BJ (cell line): ENCODE results near the gene PVALEF. TPM values are rescaled to one million over a fixed set of nuclear protein-coding genes. Genes with fewer than 3 reads are reported as not detected.

Experiments used
- CTCF ChIA-PET: fragments of 350-600 bp; formaldehyde crosslinking; extraction: SDS; loops from one replicate; lab custom pipeline; 2021; ENCODE audit warnings: antibody characterized with exemption, inconsistent platforms; lab: Yijun Ruan, JAX
- POLR2A ChIA-PET: fragments of 300-600 bp; sonication (Branson Sonifier 250); formaldehyde crosslinking; extraction: SDS; loops from one replicate; lab custom pipeline; 2021; ENCODE audit warnings: antibody characterized with exemption; lab: Charles Lee
- DNase-seq: peaks from one replicate; pipeline ENCODE4 v3.0.0-alpha.2; 2011; ENCODE audit warnings: low read depth
- H3K27me3 ChIP-seq: 2 replicates; pipeline ENCODE4 v1.6.0; 2011; ENCODE audit warnings: low read length; ENCODE audit not compliant: control insufficient read depth, insufficient read depth
- H3K36me3 ChIP-seq: 2 replicates; pipeline ENCODE4 v1.5.1; 2011; ENCODE audit warnings: low read length; ENCODE audit not compliant: control insufficient read depth, insufficient read depth
- H3K4me3 ChIP-seq: 2 replicates; pipeline ENCODE4 v1.5.1; 2011; ENCODE audit warnings: low read depth, mild to moderate bottlenecking, control low read depth, low read length
- polyA plus RNA-seq: library from polyadenylated mRNA; depleted of rRNA; stranded (reverse); fragments of >200 nt; gene quantifications from 2 replicates; pipeline ENCODE4 v1.2.3, GENCODE V29; 2011
- TF ChIP-seq, protein P1 (sequence below): IDR thresholded peaks from 2 replicates; pipeline ENCODE4 v1.5.1; 2011; ENCODE audit warnings: low read depth, mild to moderate bottlenecking, control low read depth, inconsistent platforms, low read length, moderate library complexity; ENCODE audit not compliant: insufficient read depth

The PVALEF gene
- polyA plus RNA-seq, 1 experiment = not detected

DNA sequence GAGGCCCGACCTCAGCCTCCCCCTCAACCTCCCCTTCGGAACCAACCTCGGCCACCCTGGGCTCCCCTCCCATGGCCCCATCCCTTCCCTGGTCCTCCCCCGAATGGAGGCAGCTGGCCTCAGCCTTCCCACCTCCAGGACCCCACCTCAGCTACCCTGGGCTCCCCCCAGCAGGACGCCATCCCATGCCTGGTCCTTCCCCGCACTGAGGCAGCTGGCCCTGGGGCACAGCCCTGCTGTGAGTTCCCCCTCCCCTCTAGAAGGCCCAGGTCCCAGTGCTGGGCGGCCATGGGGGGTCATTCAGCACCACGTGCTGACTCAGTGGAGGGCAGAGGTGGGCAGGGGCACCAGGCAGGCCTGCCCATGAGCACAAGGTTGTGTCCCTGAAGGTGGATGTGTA, 28.9 kb upstream of the PVALEF start:
- POLR2A ChIA-PET = no interaction called here
- DNase-seq = no peak
- Histone ChIP-seq H3K4me3 (no peak overlapping the region), H3K27me3 (no peaks in the 10 kb centered on the region), H3K36me3 (no peaks in the 10 kb centered on the region)
- TF ChIP-seq, protein P1, sequence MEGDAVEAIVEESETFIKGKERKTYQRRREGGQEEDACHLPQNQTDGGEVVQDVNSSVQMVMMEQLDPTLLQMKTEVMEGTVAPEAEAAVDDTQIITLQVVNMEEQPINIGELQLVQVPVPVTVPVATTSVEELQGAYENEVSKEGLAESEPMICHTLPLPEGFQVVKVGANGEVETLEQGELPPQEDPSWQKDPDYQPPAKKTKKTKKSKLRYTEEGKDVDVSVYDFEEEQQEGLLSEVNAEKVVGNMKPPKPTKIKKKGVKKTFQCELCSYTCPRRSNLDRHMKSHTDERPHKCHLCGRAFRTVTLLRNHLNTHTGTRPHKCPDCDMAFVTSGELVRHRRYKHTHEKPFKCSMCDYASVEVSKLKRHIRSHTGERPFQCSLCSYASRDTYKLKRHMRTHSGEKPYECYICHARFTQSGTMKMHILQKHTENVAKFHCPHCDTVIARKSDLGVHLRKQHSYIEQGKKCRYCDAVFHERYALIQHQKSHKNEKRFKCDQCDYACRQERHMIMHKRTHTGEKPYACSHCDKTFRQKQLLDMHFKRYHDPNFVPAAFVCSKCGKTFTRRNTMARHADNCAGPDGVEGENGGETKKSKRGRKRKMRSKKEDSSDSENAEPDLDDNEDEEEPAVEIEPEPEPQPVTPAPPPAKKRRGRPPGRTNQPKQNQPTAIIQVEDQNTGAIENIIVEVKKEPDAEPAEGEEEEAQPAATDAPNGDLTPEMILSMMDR = no peak
- CTCF ChIA-PET = no interaction called here

DNA sequence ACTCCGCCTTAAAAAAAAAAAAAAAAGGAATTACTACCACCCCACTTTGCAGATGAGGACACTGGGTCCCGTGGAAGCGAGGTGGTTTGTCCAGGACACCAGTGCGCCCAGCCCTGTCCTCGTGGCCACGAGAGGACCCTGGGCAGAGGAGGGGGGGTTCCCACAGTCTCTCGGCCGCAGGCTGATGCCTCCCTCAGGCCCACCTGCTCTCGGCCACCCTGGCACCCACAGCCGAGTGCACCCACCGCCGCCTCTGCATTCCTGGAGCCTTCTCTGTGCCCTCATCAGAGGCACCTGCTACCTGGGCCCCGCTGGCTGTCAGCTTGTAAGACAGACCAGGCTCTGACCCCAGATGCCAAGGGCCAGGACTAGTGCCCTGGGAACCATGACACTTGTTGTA, 28.1 kb upstream of the PVALEF start:
- ChIA-PET POLR2A (no interaction called here), CTCF (no interaction called here)
- no peaks in the 10 kb centered on the region for H3K27me3 ChIP-seq

DNA sequence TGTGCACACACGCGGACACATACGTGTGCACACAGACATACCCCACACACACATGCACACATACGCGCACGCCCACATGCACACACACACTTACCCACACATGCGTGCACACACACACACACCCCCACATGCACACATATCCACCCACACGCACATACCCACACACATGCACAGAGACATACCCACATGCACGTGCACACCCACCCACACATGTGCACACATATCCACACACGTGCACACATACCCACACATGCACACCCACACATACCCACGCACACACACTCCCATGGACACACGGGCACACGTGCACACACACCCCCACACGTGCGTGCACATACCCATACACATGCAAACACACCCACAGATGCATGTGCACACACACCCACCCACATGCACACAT, 27.2 kb upstream of the PVALEF start:
- ChIA-PET CTCF (no interaction called here), POLR2A (no interaction called here)
- Histone ChIP-seq H3K36me3 (no peaks in the 10 kb centered on the region), H3K4me3 (no peak overlapping the region), H3K27me3 (no peaks in the 10 kb centered on the region)
- DNase-seq = no peak
- TF ChIP-seq, protein P1 = no peak

More for the DNA sequence above, 28.1 kb upstream of the PVALEF start:
- no peaks in the 10 kb centered on the region for H3K36me3 ChIP-seq
- TF ChIP-seq, protein P1 = no peak
- DNase-seq = no peak
- no peak overlapping the region for H3K4me3 ChIP-seq

DNA sequence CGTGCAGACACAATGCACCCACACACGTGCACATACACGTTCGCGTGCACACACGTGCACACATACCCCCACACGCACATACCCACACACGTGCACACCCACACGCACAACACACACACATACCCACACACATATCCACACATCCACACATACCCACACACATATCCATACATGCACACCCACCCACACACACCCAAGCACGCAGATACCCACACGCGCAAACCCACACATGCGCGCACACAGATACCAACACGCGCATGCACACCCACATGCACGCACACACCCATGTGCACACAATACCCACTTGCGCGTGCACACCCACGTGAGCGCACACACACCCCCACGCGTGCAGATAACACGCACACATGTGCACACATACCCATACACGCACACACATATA, 26.8 kb upstream of the PVALEF start:
- POLR2A ChIA-PET = no interaction called here

DNA sequence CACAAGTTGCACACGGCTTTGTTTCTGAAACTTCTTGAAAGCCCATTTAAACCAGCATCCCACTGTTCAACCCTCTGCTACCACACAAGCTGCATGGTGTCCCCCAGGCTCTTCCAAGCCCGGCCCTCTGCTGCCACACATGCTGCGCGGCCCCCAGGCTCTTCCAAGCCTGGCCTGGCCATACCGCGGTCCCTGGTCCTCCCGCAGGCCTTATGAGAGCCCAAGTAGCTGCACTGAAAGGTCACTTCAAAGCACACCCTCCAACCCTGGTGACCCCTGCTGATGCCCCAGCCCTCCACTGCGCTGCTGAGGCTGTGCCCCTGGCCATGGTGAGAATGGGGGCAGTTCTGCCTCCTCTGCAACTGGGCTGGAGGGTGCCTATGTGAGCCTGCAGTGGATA, 25.9 kb upstream of the PVALEF start:
- TF ChIP-seq, protein P1 = no peak
- POLR2A ChIA-PET = no interaction called here
- Histone ChIP-seq H3K36me3 (no peaks in the 10 kb centered on the region), H3K27me3 (no peaks in the 10 kb centered on the region), H3K4me3 (no peak overlapping the region)
- DNase-seq = no peak
- CTCF ChIA-PET = no interaction called here

More for the DNA sequence above, 26.8 kb upstream of the PVALEF start:
- Histone ChIP-seq H3K27me3 (no peaks in the 10 kb centered on the region), H3K36me3 (no peaks in the 10 kb centered on the region), H3K4me3 (no peak overlapping the region)
- CTCF ChIA-PET = no interaction called here
- TF ChIP-seq, protein P1 = no peak
- DNase-seq = no peak
